ENCODE data around the gene TP53AIP1.

Gene TP53AIP1

GRCh38 chr11:128943428-128943976 is 831 bp upstream of the TP53AIP1 start:
- no peak for DNase-seq (ENCODE audit: low read depth)

DNA sequence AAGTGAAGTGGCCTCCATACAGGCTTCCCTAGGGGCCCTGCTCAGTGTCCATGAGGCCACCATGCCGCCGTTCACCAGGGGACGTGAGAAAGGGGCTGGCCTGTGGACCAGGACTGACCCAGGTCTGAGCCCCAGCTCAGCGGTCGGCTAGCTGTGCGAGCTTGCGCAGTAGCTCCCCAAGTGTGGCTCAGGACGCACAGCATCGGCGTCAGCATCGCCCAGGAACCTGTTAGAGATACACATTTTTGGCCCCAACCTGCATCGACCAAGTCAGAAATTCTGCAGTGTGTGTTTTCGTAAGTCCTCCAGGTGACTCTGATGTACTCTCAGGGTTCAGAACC is 429 bp downstream of the TP53AIP1 start:
- DNase-seq (ENCODE audit: low read depth): no peak

DNA sequence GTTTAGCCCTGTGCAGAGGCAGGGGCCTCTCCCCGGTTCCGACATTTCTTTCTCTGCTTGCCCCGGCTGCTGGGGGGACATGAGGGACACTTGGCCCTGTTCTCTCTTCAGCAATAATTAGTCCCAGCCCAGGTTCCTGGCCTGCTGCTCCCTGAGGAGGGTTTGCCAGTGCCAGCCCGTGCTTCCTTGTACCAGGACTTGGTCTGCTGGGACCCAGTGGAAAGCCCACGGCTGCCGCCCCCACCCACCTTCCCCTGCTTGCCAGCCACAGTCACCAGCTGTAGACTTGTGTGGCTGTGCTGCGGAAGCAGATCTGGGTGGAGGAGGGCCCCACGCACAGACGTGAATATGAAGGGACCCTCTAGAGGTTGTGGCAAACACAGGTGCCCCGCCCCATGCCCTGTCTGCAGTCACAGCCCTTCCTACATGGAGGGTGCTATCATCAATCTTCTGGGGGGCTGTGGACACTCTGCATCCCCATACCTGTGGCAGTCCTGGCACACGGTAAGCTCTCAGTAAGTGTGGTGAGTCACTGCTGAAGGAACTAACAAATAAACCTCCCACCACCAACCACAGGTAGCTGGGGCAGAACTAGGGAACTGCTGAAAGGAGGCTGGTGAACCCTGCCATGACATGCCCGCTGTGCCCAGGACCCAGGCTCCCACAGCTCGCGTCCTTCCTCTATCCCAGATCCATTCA is 949 bp downstream of the TP53AIP1 start:
- no peak for DNase-seq (ENCODE audit: low read depth)

GRCh38 chr11:128941110-128941509 is 1.6 kb downstream of the TP53AIP1 start:
- DNase-seq (ENCODE audit: low read depth): no peak

DNA sequence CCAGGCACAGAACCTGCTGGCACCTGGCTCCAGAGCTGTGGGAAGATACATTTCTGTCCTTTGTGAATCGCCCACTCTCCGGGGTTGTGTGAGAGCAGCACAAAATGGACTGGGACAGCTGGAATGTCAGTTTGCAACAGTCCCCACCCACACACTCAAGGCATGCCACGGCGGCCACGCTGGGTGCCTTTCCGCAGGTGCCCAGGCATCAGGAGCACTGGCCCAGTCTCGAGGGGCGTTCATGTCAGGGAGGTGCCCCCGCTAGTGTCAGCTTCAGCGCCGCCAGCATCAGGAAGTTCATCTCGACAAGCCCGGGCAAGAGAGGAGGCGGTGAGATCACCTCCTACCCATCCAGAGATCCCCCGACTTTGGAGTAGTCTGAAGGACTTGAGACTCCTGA is 2.1 kb downstream of the TP53AIP1 start:
- DNase-seq (ENCODE audit: low read depth): no peak

DNA sequence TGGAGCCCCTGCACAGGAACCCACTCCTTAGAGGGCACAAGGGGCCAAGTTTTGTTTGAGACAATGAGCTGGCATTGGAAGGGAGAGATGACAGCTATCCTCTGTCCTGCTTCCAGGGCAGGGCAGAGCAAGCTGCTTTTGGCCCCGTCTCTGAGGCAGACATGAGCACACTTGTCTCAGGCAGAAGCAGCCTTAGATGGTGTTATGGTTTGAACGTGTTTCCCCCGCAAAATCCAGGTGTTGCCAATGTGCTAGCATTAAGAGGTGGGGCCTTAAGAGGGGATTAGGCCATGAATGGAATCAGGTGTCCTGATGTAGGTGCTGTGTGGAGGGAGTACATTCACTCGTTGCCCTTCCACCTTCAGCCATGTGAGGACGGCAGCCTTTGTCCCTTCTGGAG is 2.5 kb downstream of the TP53AIP1 start:
- no peak for DNase-seq (ENCODE audit: low read depth)

- DNase-seq (ENCODE audit: low read depth): no peak
Observed at GRCh38 chr11:128939591-128939990, 3.1 kb downstream of the TP53AIP1 start.

DNA sequence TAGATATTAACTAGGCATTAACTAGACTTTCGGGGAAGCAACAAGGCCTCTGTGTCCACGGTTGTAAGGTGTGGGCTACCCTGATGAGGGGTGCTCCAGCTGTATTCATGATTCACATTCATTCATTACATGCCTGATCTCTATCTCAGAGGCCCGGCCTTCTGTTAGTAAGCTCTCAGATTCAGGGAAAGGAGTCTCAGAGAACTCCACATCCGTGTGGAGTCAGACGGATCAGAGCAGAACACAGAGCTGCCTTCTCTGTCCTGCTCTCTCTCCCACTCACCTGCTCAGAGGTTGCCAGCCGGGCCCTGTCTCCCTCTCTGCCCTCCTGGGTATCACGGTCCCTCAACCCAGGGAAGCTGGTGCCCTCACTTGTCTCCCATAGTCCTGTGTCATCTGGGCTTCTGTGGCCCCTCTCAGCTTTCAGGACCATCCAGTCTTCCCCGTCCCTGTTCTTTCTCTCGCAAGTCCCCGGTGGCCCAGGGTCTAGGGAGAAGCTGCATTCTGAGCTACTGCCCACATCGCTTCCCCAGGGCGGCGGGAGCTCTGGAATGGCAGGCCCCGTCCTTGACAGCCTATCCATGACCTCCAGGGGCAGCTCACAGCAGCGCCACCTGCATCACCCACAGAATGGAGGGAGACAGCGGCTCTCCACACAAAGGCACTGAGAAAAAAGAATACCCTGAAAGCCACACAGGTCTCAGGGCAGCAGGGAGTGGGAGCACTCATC is 4.3 kb downstream of the TP53AIP1 start:
- no peak for DNase-seq (ENCODE audit: low read depth)

GRCh38 chr11:128937480-128937879 is 5.2 kb downstream of the TP53AIP1 start:
- no peak for DNase-seq (ENCODE audit: low read depth)

- DNase-seq (ENCODE audit: low read depth): no peak
Observed at GRCh38 chr11:128936606-128937251, 5.9 kb downstream of the TP53AIP1 start.

GRCh38 chr11:128934926-128935325 is 7.7 kb downstream of the TP53AIP1 start:
- no peak for DNase-seq (ENCODE audit: low read depth)

DNA sequence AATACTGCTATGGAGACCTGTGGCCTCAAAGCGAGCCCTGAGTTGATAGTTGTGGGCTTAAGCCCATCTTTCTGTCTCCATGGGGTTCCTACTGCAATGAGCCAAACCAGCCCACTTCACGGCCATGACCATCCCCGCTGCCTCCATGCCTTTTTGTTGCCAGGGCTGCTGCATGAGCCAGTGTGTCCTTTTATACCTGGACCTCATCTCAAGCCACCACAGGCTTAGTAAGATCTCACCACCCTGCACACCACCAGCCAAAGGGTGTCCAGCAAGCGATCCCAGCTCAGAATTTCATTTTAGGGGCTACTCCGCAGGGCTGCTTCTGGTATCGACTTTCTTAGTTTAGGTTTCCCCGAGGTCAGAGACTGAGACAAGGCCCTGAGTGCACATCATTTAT is 8.3 kb downstream of the TP53AIP1 start:
- no peak for DNase-seq (ENCODE audit: low read depth)

- DNase-seq (ENCODE audit: low read depth): no peak
Observed at GRCh38 chr11:128933481-128934178, 9.0 kb downstream of the TP53AIP1 start.

GRCh38 chr11:128931668-128932067 is 11.0 kb downstream of the TP53AIP1 start:
- no peak for DNase-seq (ENCODE audit: low read depth)

DNA sequence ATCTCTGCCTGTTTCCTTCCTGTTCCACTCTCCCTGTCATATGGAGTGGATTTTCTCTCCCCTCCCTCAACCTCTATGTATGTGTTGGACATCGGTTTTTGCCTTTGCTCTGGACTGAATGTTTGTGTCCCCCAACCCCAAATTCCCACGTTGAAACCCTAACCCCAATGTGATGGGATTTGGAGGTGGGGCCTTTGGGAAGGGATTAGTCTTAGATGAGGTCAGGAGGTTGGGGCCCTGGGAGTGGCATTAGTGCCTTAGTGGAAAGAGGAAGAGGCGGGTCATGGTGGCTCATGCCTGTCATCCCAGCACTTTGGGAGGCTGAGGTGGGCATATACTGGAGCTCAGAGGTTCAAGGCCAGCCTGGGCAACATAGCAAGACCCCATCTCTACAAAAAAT is 11.6 kb downstream of the TP53AIP1 start:
- DNase-seq (ENCODE audit: low read depth): no peak

GRCh38 chr11:128929991-128930390 is 12.7 kb downstream of the TP53AIP1 start:
- DNase-seq (ENCODE audit: low read depth): no peak

GRCh38 chr11:128929468-128929867 is 13.2 kb downstream of the TP53AIP1 start:
- DNase-seq (ENCODE audit: low read depth): no peak

DNA sequence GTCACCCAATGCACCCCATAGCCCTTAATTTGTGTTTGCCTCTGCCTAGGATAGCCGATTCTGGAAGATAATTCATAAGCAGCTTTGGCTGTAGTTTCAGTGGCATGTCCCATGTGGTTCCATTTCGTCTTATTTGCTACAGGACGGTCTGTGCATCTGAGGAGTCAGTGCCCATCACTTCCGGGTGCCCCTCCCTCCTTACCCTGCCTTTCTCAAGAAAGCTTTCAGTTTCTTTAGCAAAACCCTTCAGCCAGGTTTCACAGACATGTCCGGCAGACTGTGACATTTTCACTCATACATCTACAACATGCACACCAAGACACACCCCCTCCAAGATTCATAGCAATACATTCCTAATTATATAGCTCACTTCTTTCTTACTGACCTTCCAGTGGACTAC is 14.3 kb downstream of the TP53AIP1 start:
- no peak for DNase-seq (ENCODE audit: low read depth)

- no peak for DNase-seq (ENCODE audit: low read depth)
Observed at GRCh38 chr11:128927683-128928336, 14.9 kb downstream of the TP53AIP1 start.

- DNase-seq (ENCODE audit: low read depth): no peak
Observed at GRCh38 chr11:128927108-128927461, 15.6 kb downstream of the TP53AIP1 start.

- DNase-seq (ENCODE audit: low read depth): no peak
Observed at GRCh38 chr11:128926437-128927107, 16.1 kb downstream of the TP53AIP1 start.
